ENCODE data around the gene SP140. TPM values are rescaled to one million over a fixed set of nuclear protein-coding genes. Genes with fewer than 3 reads are reported as not detected.

SP140 gene
- total and polyA plus RNA-seq, 9 of the 15 experiments (the other 6 are each of a cell fraction or from before 2014, with no cell fraction given), result 0.04 to 1.1 (median 0.57) TPM; not detected in 1

- no TSS peak for BruUV-seq (replicated peaks)
- H2AFZ ChIP-seq (ENCODE audit: low read depth, low read length), result no peak overlapping the region
These were observed 1.7 kb downstream of the SP140 start for GRCh38 chr2:230227216-230227615.

More at GRCh38 chr2:230227216-230227615, 1.7 kb downstream of the SP140 start:
- no peak for FAIRE-seq
- Histone ChIP-seq H3K9ac (ENCODE audit: insufficient read depth in 1 of 2, low read depth in 2 of 2, low read length in 2 of 2) (no peak overlapping the region), H3K9me3 (replicated peaks; ENCODE audit: control insufficient read depth, insufficient read depth, low read depth, low read length) (peaks cover 4% of the 10 kb centered on the region), H4K20me1 (replicated peaks; ENCODE audit: control insufficient read depth, insufficient read depth, low read length) (no peaks in the 10 kb centered on the region), H3K4me3 (no peak overlapping the region), H3K79me2 (ENCODE audit: control insufficient read depth, insufficient read depth, low read length) (no peaks in the 10 kb centered on the region), H3K36me3 (ENCODE audit: control insufficient read depth, insufficient read depth, low read length) (no peaks in the 10 kb centered on the region), H3K27ac (ENCODE audit: extremely low read depth, low read depth, low read length) (no peak overlapping the region), H3K4me1 (replicated peaks in 1 of 2; ENCODE audit: control insufficient read depth in 2 of 2, insufficient read depth in 2 of 2, low read length in 2 of 2) (no peaks in the 10 kb centered on the region), H3K4me2 (ENCODE audit: insufficient read depth, low read length) (no peak overlapping the region), H3K9me1 (ENCODE audit: control insufficient read depth, insufficient read depth, low read length) (no peaks in the 10 kb centered on the region), H3K27me3 (ENCODE audit: control insufficient read depth in 2 of 2, insufficient read depth in 2 of 2, low read length in 2 of 2) (no peaks in the 10 kb centered on the region)
- in situ Hi-C loops (cut with MboI) (no loop called here), intact Hi-C loops (cut with micrococcal nuclease) (no loop called here)
- 24% methylated on average over 3 of the region's 3 CpGs for WGBS (ENCODE audit: insufficient coverage, low coverage, missing lambda C conversion rate)
- no peak for ATAC-seq
- TF ChIP-seq FOXK2 (conservative IDR thresholded peaks at IDR 0.05 in 1 of 2, IDR thresholded peaks at IDR 0.05 in 1 of 2; ENCODE audit: low read depth in 2 of 2) (no peak), ZNF764 (CRISPR knock-in tag; IDR thresholded peaks at IDR 0.05; ENCODE audit: low read depth) (no peak), NCOA6 (IDR thresholded peaks at IDR 0.05) (no peak), ZNF12 (CRISPR knock-in tag; IDR thresholded peaks at IDR 0.05) (no peak), MNT (conservative IDR thresholded peaks at IDR 0.05) (no peak), HOMEZ (CRISPR knock-in tag; IDR thresholded peaks at IDR 0.05) (no peak), SRSF1 (IDR thresholded peaks at IDR 0.05; ENCODE audit: low read depth, low read length) (no peak), ELF4 (CRISPR knock-in tag; IDR thresholded peaks at IDR 0.05) (no peak), PATZ1 (CRISPR knock-in tag; IDR thresholded peaks at IDR 0.05; ENCODE audit: borderline replicate concordance) (no peak), NCOA4 (IDR thresholded peaks at IDR 0.05; ENCODE audit: partially characterized antibody) (no peak), NCOR1 (IDR thresholded peaks at IDR 0.05) (no peak)
- DNase-seq (ENCODE audit: extremely low read depth in 1 of 4, low spot score in 3 of 4), result no peak
- POLR2A ChIA-PET, result no interaction called here
- CTCF ChIA-PET (ENCODE audit: low intra/inter-chr PET ratio), result no interaction called here
